Right kidney (tissue), 1 donor: ENCODE measurements around the gene CACNB1.

Source experiments
- DNase-seq: peaks from one replicate; pipeline ENCODE4 v3.0.0-alpha.2; 2016

The CACNB1 gene

GRCh38 chr17:39123627-39124026 is 73.8 kb downstream of the CACNB1 start:
- DNase-seq: no peak
